ENCODE measurements around the gene SIRPA. TPM values are rescaled to one million over a fixed set of nuclear protein-coding genes. Genes with fewer than 3 reads are reported as not detected.

Gene SIRPA
- polyA plus RNA-seq, 1 experiment = 21.2 TPM

DNA sequence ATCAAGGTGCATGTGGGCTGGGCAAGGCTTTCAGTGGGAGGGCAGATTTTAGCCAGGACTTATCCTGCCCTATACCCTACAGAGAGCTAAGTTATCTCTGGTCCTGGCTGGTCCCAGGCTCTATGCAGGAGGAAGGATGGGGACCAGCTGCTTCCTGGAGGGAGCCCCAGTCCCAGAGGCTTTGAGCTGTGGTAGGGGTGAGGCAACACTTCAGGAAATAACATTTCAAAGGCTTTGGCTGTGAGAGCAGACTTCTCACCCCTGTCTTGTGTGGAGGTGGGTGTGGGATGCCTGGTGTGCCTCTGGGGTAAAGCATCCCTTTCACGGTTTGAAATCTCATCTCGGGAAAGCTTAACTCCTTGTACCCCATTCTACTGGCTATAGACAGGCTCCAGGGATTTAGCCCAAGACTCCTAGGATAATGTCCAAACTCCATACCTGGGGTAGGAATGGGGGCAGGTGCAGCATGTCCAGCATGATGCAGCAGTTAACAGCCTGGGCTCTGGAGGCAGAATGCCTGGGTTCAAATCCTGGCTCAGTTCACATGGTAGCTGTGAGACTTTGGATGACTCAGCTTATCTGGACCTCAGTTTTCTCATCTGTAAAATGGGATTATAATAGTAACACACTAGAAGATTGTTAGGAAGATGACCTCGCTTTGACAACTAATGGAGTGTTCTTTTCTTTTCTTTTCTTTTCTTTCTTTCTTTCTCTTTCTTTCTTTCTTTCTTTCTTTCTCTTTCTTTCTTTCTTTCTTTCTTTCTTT lies 27.5 kb upstream of the SIRPA start:
- no peak overlapping the region for H3K4me3 ChIP-seq (ENCODE audit: low read depth, low read length)
- H3K27ac ChIP-seq (ENCODE audit: low read depth, low read length) = no peak overlapping the region
- ChIA-PET CTCF (interaction anchor here (0.6 to 1.0 kb wide), 3 partner anchors 9 to 90 kb away, joined by 3 to 7 read pairs (median 6); no protein-coding TSS in a partner anchor), POLR2A (interaction anchor here (1.0 kb wide), 1 partner anchor 23 kb away, joined by 3 read pairs; no protein-coding TSS in a partner anchor)
- DNase-seq (ENCODE audit: low read depth, low spot score) = no peak
- H3K27me3 ChIP-seq (ENCODE audit: control insufficient read depth, insufficient read depth, low read length) = peaks cover 4% of the 10 kb centered on the region
- H3K9me3 ChIP-seq (ENCODE audit: control insufficient read depth, insufficient read depth, low read length) = peaks cover 5% of the 10 kb centered on the region; the same call in 1 of the 2 replicates
- TF ChIP-seq, protein P1, sequence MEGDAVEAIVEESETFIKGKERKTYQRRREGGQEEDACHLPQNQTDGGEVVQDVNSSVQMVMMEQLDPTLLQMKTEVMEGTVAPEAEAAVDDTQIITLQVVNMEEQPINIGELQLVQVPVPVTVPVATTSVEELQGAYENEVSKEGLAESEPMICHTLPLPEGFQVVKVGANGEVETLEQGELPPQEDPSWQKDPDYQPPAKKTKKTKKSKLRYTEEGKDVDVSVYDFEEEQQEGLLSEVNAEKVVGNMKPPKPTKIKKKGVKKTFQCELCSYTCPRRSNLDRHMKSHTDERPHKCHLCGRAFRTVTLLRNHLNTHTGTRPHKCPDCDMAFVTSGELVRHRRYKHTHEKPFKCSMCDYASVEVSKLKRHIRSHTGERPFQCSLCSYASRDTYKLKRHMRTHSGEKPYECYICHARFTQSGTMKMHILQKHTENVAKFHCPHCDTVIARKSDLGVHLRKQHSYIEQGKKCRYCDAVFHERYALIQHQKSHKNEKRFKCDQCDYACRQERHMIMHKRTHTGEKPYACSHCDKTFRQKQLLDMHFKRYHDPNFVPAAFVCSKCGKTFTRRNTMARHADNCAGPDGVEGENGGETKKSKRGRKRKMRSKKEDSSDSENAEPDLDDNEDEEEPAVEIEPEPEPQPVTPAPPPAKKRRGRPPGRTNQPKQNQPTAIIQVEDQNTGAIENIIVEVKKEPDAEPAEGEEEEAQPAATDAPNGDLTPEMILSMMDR (IDR thresholded peaks at IDR 0.05; ENCODE audit: low read depth, low read length) = no peak

DNA sequence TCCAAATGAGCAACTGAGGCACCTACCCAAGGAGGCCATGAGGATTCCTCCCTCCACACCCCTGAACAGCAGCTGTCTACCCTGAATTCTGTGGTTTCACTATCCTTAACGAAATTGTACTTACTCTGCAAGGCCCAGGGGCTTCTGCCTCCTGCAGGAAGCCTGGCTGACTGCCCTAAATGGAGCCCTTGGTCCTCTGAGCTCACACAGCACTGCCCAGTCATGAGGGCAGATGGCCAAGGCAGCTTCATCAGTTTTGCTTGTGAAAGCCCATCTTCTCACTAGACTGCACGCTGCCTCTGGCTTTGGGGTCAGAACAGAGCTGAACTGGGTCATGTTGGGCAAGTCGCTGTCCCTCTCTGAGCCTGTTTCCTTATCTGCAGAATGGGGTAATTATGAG lies 26.4 kb upstream of the SIRPA start:
- CTCF ChIA-PET = interaction anchor here (0.7 kb wide), 1 partner anchor 8 kb away, joined by 3 read pairs; no protein-coding TSS in a partner anchor
- TF ChIP-seq, protein P1 (IDR thresholded peaks at IDR 0.05; ENCODE audit: low read depth, low read length) = no peak
- POLR2A ChIA-PET = no interaction called here
- peaks cover 3% of the 10 kb centered on the region for H3K27me3 ChIP-seq (ENCODE audit: control insufficient read depth, insufficient read depth, low read length)
- peaks cover 7% of the 10 kb centered on the region; the same call in 1 of the 2 replicates for H3K9me3 ChIP-seq (ENCODE audit: control insufficient read depth, insufficient read depth, low read length)
- no peak overlapping the region for H3K27ac ChIP-seq (ENCODE audit: low read depth, low read length)
- no peak for DNase-seq (ENCODE audit: low read depth, low spot score)
- no peak overlapping the region for H3K4me3 ChIP-seq (ENCODE audit: low read depth, low read length)

DNA sequence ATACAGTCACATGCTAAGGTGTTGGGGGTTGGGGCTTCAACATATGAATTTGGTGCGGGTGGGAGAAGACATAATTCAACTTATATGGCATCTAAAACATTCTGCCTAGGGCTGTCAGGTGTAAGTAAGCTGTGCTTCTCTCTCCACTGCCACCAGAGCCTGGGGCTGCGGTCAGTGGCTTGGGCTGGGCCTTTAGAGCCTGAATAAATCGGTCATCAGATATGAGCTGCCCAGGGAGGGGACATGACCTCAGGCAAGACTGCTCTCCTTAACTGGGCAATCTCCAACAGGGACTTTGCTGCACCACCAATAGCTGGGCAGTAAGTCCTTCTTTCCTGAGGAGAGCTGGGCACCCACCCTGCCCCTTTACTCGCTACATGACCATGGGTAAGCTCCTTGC lies 24.9 kb upstream of the SIRPA start:
- H3K4me3 ChIP-seq (ENCODE audit: low read depth, low read length) = no peak overlapping the region
- ChIA-PET POLR2A (interaction anchor here (0.6 kb wide), 1 partner anchor 19 kb away, joined by 3 read pairs; no protein-coding TSS in a partner anchor), CTCF (interaction anchor here (1.0 kb wide), 1 partner anchor 93 kb away, joined by 3 read pairs; no protein-coding TSS in a partner anchor)
- DNase-seq (ENCODE audit: low read depth, low spot score) = no peak
- H3K27ac ChIP-seq (ENCODE audit: low read depth, low read length) = no peak overlapping the region
- TF ChIP-seq, protein P1 (IDR thresholded peaks at IDR 0.05; ENCODE audit: low read depth, low read length) = no peak
- H3K27me3 ChIP-seq (ENCODE audit: control insufficient read depth, insufficient read depth, low read length) = no peaks in the 10 kb centered on the region
- H3K9me3 ChIP-seq (ENCODE audit: control insufficient read depth, insufficient read depth, low read length) = peaks cover 7% of the 10 kb centered on the region; the same call in 1 of the 2 replicates

DNA sequence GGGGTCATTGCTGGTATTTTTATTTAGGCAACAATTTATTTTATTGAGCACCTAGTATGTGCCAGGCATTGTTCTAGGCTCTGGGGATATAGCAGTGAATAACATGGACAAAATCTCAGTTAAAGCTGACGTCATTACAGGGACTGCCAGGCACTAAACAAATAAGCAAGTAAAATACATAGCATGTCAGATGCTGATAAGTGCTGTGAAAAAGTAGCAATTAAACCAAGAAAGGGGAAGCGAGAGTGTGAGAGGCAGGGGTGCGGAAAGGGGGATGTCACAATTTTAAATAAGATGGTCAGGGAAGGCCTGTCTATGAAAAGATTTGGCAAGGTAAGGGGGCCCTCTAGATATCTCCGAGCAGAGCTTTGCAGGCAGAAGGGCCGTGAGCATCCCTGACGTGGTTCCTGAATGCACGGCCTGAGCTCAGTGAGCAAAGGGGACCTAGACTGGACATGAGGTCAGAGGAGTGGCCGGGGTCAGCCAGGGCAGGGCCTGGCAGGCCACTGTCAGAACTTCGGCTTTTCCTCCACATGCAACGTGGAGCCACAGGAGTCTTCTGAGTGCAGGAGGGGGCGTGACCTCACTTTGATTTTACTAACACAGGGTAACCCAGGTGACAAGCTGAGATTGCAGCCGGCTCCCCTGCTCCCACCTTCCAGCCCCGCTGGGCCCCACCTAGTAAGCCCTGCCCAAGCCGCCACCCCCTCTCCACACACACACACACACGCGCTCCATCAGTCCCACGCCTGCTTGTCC lies 24.2 kb upstream of the SIRPA start:
- DNase-seq (ENCODE audit: low read depth, low spot score) = no peak

More for the DNA sequence above, 24.2 kb upstream of the SIRPA start:
- POLR2A ChIA-PET = interaction anchor here (0.6 kb wide), 1 partner anchor 18 kb away, joined by 3 read pairs; no protein-coding TSS in a partner anchor
- Histone ChIP-seq H3K9me3 (ENCODE audit: control insufficient read depth, insufficient read depth, low read length) (peaks cover 7% of the 10 kb centered on the region; the same call in 1 of the 2 replicates), H3K27ac (ENCODE audit: low read depth, low read length) (no peak overlapping the region), H3K27me3 (ENCODE audit: control insufficient read depth, insufficient read depth, low read length) (no peaks in the 10 kb centered on the region), H3K4me3 (ENCODE audit: low read depth, low read length) (no peak overlapping the region)
- CTCF ChIA-PET = interaction anchor here (1.0 to 1.4 kb wide), 2 partner anchors 10 to 94 kb away, joined by 3 read pairs; no protein-coding TSS in a partner anchor
- TF ChIP-seq, protein P1 (IDR thresholded peaks at IDR 0.05; ENCODE audit: low read depth, low read length) = no peak
